Measurements from ENCODE around the gene SUGT1. TPM values are rescaled to one million over a fixed set of nuclear protein-coding genes. Genes with fewer than 3 reads are reported as not detected.
A peak's percentile ranks its signal among the peaks of the same experiment; 100 is the strongest.

Gene SUGT1
- total RNA-seq, 2 experiments from 2014 or later = 58.3 to 64.8 TPM

GRCh38 chr13:52737965-52738364, 85.3 kb downstream of the SUGT1 start:
- Mint-ChIP-seq H3K36me3 (ENCODE audit: low read depth) (no peaks in the 10 kb centered on the region), H3K4me1 (peaks cover 5% of the 10 kb centered on the region), H3K27me3 (peaks cover 44% of the 10 kb centered on the region), H3K9me3 (ENCODE audit: low read depth) (no peaks in the 10 kb centered on the region), H3K4me3 (no peak overlapping the region), H3K27ac (no peak overlapping the region)
- intact Hi-C loops (cut with DNase I, micrococcal nuclease) = no loop called here
- ATAC-seq (no peak), DNase-seq (no peak)
- CTCF ChIA-PET = interaction anchor here (1.6 kb wide), 1 partner anchor 71 kb away, joined by 6 read pairs; no protein-coding TSS in a partner anchor
- POLR2A ChIA-PET = no interaction called here

GRCh38 chr13:52738719-52739467, 86.3 kb downstream of the SUGT1 start:
- Mint-ChIP-seq H3K27ac (no peak overlapping the region), H3K9me3 (ENCODE audit: low read depth) (no peaks in the 10 kb centered on the region), H3K27me3 (peaks cover 48% of the 10 kb centered on the region), H3K4me1 (peaks cover 5% of the 10 kb centered on the region), H3K36me3 (ENCODE audit: low read depth) (no peaks in the 10 kb centered on the region), H3K4me3 (no peak overlapping the region)
- ATAC-seq (peak; percentile 44), DNase-seq (peak; percentile 38)
- ChIA-PET CTCF (interaction anchor here (0.7 kb wide), 1 partner anchor 451 kb away, joined by 3 read pairs; no protein-coding TSS in a partner anchor), POLR2A (no interaction called here)
- intact Hi-C loops (cut with DNase I, micrococcal nuclease) = no loop called here

- no peak within 1 kb of the TSS for H3K27ac Mint-ChIP-seq
- peaks cover 5% of the 10 kb centered on the region for H3K4me1 Mint-ChIP-seq
- ChIA-PET POLR2A (no interaction called here), CTCF (no interaction called here)
- H3K9me3 Mint-ChIP-seq (ENCODE audit: low read depth) = no peaks in the 10 kb centered on the region
- ATAC-seq (no peak), DNase-seq (no peak)
- intact Hi-C loops (cut with DNase I, micrococcal nuclease) = loop anchor here in 1 of 2 experiments (5.0 kb wide), 1 partner anchor 108 kb away; the partner anchor contains the start of gene PCDH8
- peaks cover 49% of the 10 kb centered on the region for H3K27me3 Mint-ChIP-seq
- no peaks in the 10 kb centered on the region for H3K36me3 Mint-ChIP-seq (ENCODE audit: low read depth)
- peak within 1 kb of the TSS; percentile 24 for H3K4me3 Mint-ChIP-seq
Measured at GRCh38 chr13:52739468-52740071, 86.9 kb downstream of the SUGT1 start, which contains the start of gene CNMD. CNMD (minus strand) TSS chr13:52739820; CDS start chr13:52739701, 119 bp downstream.

GRCh38 chr13:52743569-52743968, 90.9 kb downstream of the SUGT1 start:
- Mint-ChIP-seq H3K4me3 (no peak overlapping the region), H3K36me3 (ENCODE audit: low read depth) (no peaks in the 10 kb centered on the region), H3K27ac (no peak overlapping the region), H3K27me3 (peaks cover 46% of the 10 kb centered on the region), H3K9me3 (ENCODE audit: low read depth) (no peaks in the 10 kb centered on the region), H3K4me1 (peaks cover 3% of the 10 kb centered on the region)
- CTCF ChIA-PET = interaction anchor here (0.7 kb wide), 1 partner anchor 133 kb away, joined by 3 read pairs; no protein-coding TSS in a partner anchor
- intact Hi-C loops (cut with DNase I, micrococcal nuclease) = loop anchor here in 1 of 2 experiments (5.0 kb wide), 1 partner anchor 104 kb away; the partner anchor contains the start of gene PCDH8
- DNase-seq (no peak), ATAC-seq (no peak)
- POLR2A ChIA-PET = no interaction called here

GRCh38 chr13:52743988-52744387, 91.4 kb downstream of the SUGT1 start:
- H3K27ac Mint-ChIP-seq = no peak overlapping the region
- peaks cover 45% of the 10 kb centered on the region for H3K27me3 Mint-ChIP-seq
- no peaks in the 10 kb centered on the region for H3K36me3 Mint-ChIP-seq (ENCODE audit: low read depth)
- intact Hi-C loops (cut with DNase I, micrococcal nuclease) = loop anchor here in 1 of 2 experiments (5.0 kb wide), 1 partner anchor 103 kb away; the partner anchor contains the start of gene PCDH8
- H3K4me3 Mint-ChIP-seq = no peak overlapping the region
- DNase-seq = no peak
- ChIA-PET CTCF (no interaction called here), POLR2A (no interaction called here)
- no peak for ATAC-seq
- H3K4me1 Mint-ChIP-seq = peaks cover 2% of the 10 kb centered on the region
- no peaks in the 10 kb centered on the region for H3K9me3 Mint-ChIP-seq (ENCODE audit: low read depth)

GRCh38 chr13:52744842-52745375, 92.3 kb downstream of the SUGT1 start:
- intact Hi-C loops (cut with DNase I, micrococcal nuclease) = loop anchor here in 1 of 2 experiments (5.0 kb wide), 1 partner anchor 102 kb away; the partner anchor contains the start of gene PCDH8
- Mint-ChIP-seq H3K4me1 (no peaks in the 10 kb centered on the region), H3K27me3 (peaks cover 39% of the 10 kb centered on the region), H3K27ac (no peak overlapping the region), H3K36me3 (ENCODE audit: low read depth) (no peaks in the 10 kb centered on the region), H3K4me3 (no peak overlapping the region), H3K9me3 (ENCODE audit: low read depth) (no peaks in the 10 kb centered on the region)
- ChIA-PET POLR2A (no interaction called here), CTCF (no interaction called here)
- ATAC-seq (no peak), DNase-seq (no peak)

GRCh38 chr13:52746141-52746540, 93.5 kb downstream of the SUGT1 start:
- no peak overlapping the region for H3K4me3 Mint-ChIP-seq
- intact Hi-C loops (cut with DNase I, micrococcal nuclease) = no loop called here
- DNase-seq (no peak), ATAC-seq (no peak)
- ChIA-PET POLR2A (no interaction called here), CTCF (no interaction called here)
- H3K4me1 Mint-ChIP-seq = no peaks in the 10 kb centered on the region
- H3K27me3 Mint-ChIP-seq = peaks cover 30% of the 10 kb centered on the region
- H3K9me3 Mint-ChIP-seq (ENCODE audit: low read depth) = no peaks in the 10 kb centered on the region
- H3K36me3 Mint-ChIP-seq (ENCODE audit: low read depth) = no peaks in the 10 kb centered on the region
- H3K27ac Mint-ChIP-seq = no peak overlapping the region

GRCh38 chr13:52749419-52749818, 96.8 kb downstream of the SUGT1 start:
- Mint-ChIP-seq H3K27ac (no peak overlapping the region), H3K27me3 (peaks cover 15% of the 10 kb centered on the region), H3K36me3 (ENCODE audit: low read depth) (no peaks in the 10 kb centered on the region), H3K4me3 (no peak overlapping the region), H3K9me3 (ENCODE audit: low read depth) (no peaks in the 10 kb centered on the region), H3K4me1 (no peaks in the 10 kb centered on the region)
- ChIA-PET CTCF (no interaction called here), POLR2A (no interaction called here)
- intact Hi-C loops (cut with DNase I, micrococcal nuclease) = no loop called here
- ATAC-seq = no peak
- no peak for DNase-seq

Other genes starting within 250 kb of the SUGT1 start
- under 1 TPM; 0.14 to 0.19 TPM for gene THSD1, start 246.7 kb upstream of the SUGT1 start, total RNA-seq
- 10 to 100 TPM; 27.4 to 29.8 TPM for gene VPS36, start 202.2 kb upstream of the SUGT1 start, total RNA-seq
- gene CKAP2, start 197.4 kb upstream of the SUGT1 start, total RNA-seq = 10 to 100 TPM; 65.5 to 95.7 TPM
- 1 to 10 TPM; 6.9 to 8.9 TPM for gene HNRNPA1L2, start 10.4 kb upstream of the SUGT1 start, total RNA-seq
- gene CNMD, start 87.0 kb downstream of the SUGT1 start, total RNA-seq = not detected
- gene PCDH8, start 195.8 kb downstream of the SUGT1 start, total RNA-seq = not detected